ENCODE data around the gene OR4C45.
"Not testable (repeated sequence)": the region's sequence is repeated elsewhere in the genome, so short reads cannot be mapped to it uniquely, and the experiment has no call there.

Gene OR4C45

DNA sequence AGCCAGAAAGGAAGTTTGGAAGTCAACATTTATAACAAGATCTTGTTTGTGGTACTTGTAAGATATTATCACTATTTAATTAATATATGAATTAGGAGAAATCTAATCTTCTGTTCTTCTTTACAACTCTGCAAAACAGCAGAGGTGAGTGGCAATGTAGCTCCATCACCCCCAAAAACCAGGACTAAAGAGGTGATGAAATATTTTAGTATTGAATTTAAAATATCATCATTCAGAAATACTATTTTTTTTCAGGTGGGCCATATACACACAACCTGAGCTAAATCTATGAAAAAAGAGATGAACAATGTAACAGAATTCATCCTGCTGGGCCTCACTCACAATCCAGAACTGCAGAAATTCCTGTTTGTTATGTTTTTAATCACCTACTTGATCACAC, at the start of gene OR4C45:
OR4C45 (plus strand) TSS at position 301 of the 400 bp plus-strand sequence.
- no peak for DNase-seq (ENCODE audit: low spot score)

- DNase-seq (ENCODE audit: low spot score), result peak; percentile 45
These were observed 37.1 kb upstream of the OR4C45 start for GRCh38 chr11:49995565-49995964.

DNA sequence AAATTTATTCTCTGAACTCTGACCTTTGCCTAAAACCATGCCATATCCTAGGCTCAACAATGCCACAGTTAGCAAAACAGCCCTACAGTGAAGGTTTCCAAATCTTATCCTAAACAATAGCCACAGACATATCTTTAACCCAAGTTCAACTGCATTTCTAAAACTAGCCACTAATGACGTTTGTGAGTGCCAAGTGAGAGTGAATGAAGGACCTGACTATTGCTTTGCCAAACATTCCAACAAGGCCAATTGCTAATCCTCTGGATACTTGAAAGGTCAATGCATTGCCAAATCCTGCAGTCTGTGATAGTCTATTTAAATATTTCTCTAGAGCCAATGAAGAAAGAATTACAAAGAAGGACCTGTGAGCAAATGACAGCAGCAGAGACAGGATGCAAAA, 2.5 kb upstream of the OR4C45 start:
- no peak for DNase-seq (ENCODE audit: low spot score)

- DNase-seq (ENCODE audit: low spot score), result not testable (repeated sequence)
These were observed 3.6 kb downstream of the OR4C45 start for GRCh38 chr11:50036239-50036638.

DNA sequence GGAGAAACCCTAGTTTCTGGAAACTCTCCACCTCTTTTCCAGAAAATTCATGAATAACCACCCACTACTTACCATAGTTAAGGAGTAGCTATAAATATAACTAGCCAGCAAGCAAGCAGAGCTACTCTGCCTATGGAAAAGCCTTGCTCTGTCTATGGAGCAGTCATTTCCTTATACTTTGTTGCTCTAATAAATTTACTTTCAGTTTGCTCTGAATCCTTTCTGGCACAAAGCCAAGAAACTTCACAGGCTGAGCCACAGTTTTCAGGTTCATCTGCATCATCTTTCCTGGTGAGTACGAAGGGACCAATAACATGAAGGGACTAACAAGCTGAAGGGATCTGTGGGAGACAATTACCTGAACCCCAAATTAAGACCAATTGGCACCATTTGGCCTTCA, 4.6 kb downstream of the OR4C45 start:
- DNase-seq (ENCODE audit: low spot score), result peak; percentile 1

GRCh38 chr11:50044647-50045046, 12.0 kb downstream of the OR4C45 start:
- no peak for DNase-seq (ENCODE audit: low spot score)

- DNase-seq (ENCODE audit: low spot score), result not testable (repeated sequence)
These were observed 30.4 kb downstream of the OR4C45 start for GRCh38 chr11:50063056-50063455.

DNA sequence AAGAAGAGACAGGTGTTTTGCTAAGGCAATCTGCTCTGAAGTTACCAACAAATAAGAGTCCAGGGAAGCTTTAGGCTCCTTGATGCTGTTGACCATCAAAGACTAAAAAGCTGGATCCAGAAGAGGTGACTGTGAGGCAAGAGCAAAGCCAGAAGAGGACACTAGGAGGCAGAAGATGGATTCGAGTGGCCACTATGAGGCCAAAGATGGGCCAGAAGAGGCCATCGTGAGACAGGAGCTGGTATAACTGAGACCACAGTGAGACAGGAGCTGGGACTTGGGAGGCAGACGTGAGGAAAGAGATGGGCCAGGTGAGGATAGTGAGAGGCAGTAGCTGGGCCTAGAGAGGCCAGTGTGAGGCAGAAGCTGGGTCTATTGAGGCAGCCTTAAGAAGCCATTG, 37.7 kb downstream of the OR4C45 start:
- DNase-seq (ENCODE audit: low spot score), result no peak

GRCh38 chr11:50071584-50072225, 39.0 kb downstream of the OR4C45 start:
- no peak for DNase-seq (ENCODE audit: low spot score)

DNA sequence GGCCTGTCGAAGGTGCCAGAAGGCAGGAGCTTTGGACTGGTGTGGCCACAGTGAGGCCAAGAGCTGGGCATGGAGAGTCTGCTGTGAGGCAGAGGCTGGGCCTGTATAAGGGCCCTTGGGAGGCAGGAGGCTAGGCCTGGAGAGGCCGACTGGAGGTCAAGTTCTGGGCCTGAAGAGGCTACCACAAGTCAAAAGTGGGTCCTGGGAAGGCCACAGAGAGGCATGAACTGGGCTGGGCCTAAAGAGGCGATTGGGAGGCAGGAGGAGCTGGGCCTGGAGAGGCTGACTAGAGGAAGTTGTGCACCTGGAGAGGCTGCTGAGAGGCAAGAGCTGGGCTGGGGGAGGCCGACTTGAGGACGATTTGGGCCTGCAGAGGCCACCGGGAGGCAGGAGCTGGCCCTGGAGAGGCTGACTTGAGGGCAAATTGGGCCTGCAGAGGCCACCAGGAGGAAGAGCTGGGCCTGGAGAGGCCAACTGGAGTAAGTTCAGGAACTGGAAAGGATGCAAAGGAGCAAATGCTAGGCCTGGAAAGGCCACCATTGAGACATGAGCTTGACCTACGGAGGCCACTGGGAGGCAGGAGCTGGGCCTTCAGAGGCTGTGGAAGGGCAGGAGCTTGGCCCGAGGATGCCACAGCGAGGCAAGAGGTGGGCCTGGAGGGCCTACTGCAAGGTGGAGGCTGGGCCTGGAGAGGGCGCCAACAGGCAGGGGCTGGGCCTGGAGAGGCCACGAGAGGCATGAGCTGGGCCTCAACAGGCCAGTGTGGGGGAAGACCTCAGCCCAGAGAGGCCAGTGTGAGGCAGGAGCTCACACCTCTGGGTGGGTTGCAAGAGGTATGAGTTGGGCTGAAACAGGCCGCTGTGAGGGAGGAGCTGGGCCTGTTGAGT, 39.8 kb downstream of the OR4C45 start:
- DNase-seq (ENCODE audit: low spot score), result no peak

GRCh38 chr11:50073113-50074105, 40.7 kb downstream of the OR4C45 start:
- DNase-seq (ENCODE audit: low spot score), result no peak

GRCh38 chr11:50074161-50074560, 41.5 kb downstream of the OR4C45 start:
- DNase-seq (ENCODE audit: low spot score), result no peak

GRCh38 chr11:50075856-50076255, 43.2 kb downstream of the OR4C45 start:
- no peak for DNase-seq (ENCODE audit: low spot score)

GRCh38 chr11:50077526-50077925, 44.9 kb downstream of the OR4C45 start:
- no peak for DNase-seq (ENCODE audit: low spot score)

DNA sequence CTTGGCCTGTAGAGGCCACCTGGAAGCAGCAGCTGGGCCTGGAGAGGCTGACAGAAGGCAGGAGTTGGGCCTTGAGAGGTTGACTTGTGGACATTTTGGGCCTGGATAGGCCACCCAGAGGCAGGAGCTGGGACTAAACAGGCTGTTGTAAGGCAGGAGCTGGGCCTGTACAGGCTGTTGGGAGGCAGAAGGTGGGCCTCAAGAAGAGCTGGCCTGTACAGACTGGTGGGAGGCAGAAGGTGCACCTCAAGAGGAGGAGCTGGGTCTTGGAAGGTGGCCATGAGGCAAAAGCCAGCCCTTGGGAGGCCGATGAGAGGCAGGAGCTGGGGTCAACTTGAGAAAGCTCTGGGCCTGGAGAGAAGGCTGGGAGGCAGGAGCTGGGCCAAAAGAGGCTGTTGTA, 45.3 kb downstream of the OR4C45 start:
- DNase-seq (ENCODE audit: low spot score), result no peak

DNA sequence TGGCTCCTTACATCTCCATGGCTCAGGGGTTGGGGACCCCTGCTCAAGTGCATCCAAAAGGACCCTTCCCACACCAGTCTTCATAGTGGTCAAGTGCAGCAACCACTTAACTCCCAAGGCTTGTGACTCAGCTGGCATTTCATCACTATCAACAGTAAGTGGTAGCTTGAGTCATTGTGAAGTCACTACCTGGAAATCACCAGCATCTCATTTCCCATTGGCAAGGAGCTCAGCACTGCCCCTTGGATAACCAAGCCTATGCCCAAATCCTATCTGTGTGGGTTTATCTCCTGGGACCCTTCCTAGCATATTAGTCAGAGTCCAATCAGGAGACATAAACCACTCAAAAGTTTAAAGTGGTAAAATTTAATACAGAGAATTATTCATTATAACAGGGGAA, 46.3 kb downstream of the OR4C45 start:
- peak; percentile 76 for DNase-seq (ENCODE audit: low spot score)

GRCh38 chr11:50080256-50080655, 47.6 kb downstream of the OR4C45 start:
- DNase-seq (ENCODE audit: low spot score), result peak; percentile 54
